Spleen (tissue), 7 donors: ENCODE data around the gene EOGT.

Source experiments
- CTCF ChIP-seq, 11 experiments: fragments of 200-600 bp in 7 of 11; fragments of 450-650 bp in 4 of 11; sonication (generic) in 4 of 11; IDR thresholded peaks in 8 of 11; conservative IDR thresholded peaks in 3 of 11; 1 replicate in 7 of 11; 2 replicates in 4 of 11; pipeline versions ENCODE4 v1.4.0 to v1.8.0; 2016 to 2021; ENCODE audit warnings: antibody characterized with exemption in 11 of 11, inconsistent platforms in 4 of 11, mild to moderate bottlenecking in 1 of 11
- POLR2A ChIP-seq, 3 donors: fragments of 450-650 bp; IDR thresholded peaks; one replicate each; pipeline ENCODE4 v1.5.1; 2017; ENCODE audit warnings: antibody characterized with exemption in 3 of 3, mild to moderate bottlenecking in 1 of 3
- POLR2AphosphoS5 ChIP-seq, 3 donors: sonication (generic); formaldehyde crosslinking; IDR thresholded peaks; one replicate each; pipeline ENCODE4 v1.5.1; 2017; ENCODE audit warnings: antibody characterized with exemption in 3 of 3
- donor health status: DM: no; HTN: no; CAD: no; lungs with moderate emphysema.
- donor health status: DM: no; HTN: no; CAD: no.
- donor health status: DM: no; HTN: no; CAD: no.

GRCh38 chr3:69004138-69004537, 9.3 kb downstream of the EOGT start:
- TF ChIP-seq POLR2A (IDR thresholded peaks at IDR 0.05) (no peak), CTCF (IDR thresholded peaks at IDR 0.05 in 8 of 11, conservative IDR thresholded peaks at IDR 0.05 in 3 of 11) (no peak), POLR2AphosphoS5 (IDR thresholded peaks at IDR 0.05) (no peak)
